CD4-positive, alpha-beta T cell (primary cell): ENCODE data around the gene SENP8. TPM values are rescaled to one million over a fixed set of nuclear protein-coding genes. Genes with fewer than 3 reads are reported as not detected.

ENCODE experiments used
- ATAC-seq: fragments of 200-7000 bp; cut with Tn5 transposase; one replicate; pipeline ENCODE4 v1.10.0; 2022; ENCODE audit warnings: mild to moderate bottlenecking; ENCODE audit not compliant: poor library complexity
- CTCF ChIA-PET: fragments of 350-600 bp; sonication (Branson Sonifier 250); formaldehyde crosslinking; loops from one replicate; lab custom pipeline; 2021; ENCODE audit warnings: antibody characterized with exemption, inconsistent platforms; lab: Charles Lee
- POLR2A ChIA-PET: fragments of 350-600 bp; sonication (Branson Sonifier 250); formaldehyde crosslinking; loops from one replicate; lab custom pipeline; 2021; ENCODE audit warnings: antibody characterized with exemption, inconsistent platforms; lab: Charles Lee
- DNase-seq, 14 experiments: peaks; one replicate each; pipeline ENCODE4 v3.0.0-alpha.2; 2013 to 2020; ENCODE audit warnings: mixed read lengths in 2 of 14
- H3K27ac ChIP-seq, 2 donors: one replicate each; pipeline versions ENCODE4 v1.5.1 to v1.7.0; 2013; ENCODE audit warnings: low read length in 2 of 2, low read depth in 1 of 2, mild to moderate bottlenecking in 1 of 2
- H3K27me3 ChIP-seq, 2 experiments: 1 replicate in 1 of 2; 2 replicates in 1 of 2; pipeline versions ENCODE4 v1.6.1 to v1.7.0; 2013; ENCODE audit warnings: low read length in 2 of 2, control low read depth in 1 of 2, mild to moderate bottlenecking in 1 of 2, moderate library complexity in 1 of 2; ENCODE audit not compliant: insufficient read depth in 2 of 2, control insufficient read depth in 1 of 2
- H3K36me3 ChIP-seq: one replicate; pipeline ENCODE4 v1.6.1; 2013; ENCODE audit warnings: low read length, control low read depth; ENCODE audit not compliant: insufficient read depth
- H3K4me1 ChIP-seq: one replicate; pipeline ENCODE4 v1.6.1; 2013; ENCODE audit warnings: low read length, control low read depth; ENCODE audit not compliant: insufficient read depth
- H3K4me3 ChIP-seq: one replicate; pipeline ENCODE4 v1.5.1; 2013; ENCODE audit warnings: mild to moderate bottlenecking, low read length, moderate library complexity
- H3K9me3 ChIP-seq, 2 experiments: 1 replicate in 1 of 2; 2 replicates in 1 of 2; pipeline versions ENCODE4 v1.6.1 to v1.7.0; 2013; ENCODE audit warnings: low read length in 2 of 2, mild to moderate bottlenecking in 2 of 2, control low read depth in 1 of 2, moderate library complexity in 1 of 2; ENCODE audit not compliant: control insufficient read depth in 1 of 2, insufficient read depth in 1 of 2
- H3K27ac Mint-ChIP-seq: one replicate; pipeline ENCODE4 v1.8.0; 2020; ENCODE audit warnings: mixed read lengths
- H3K27me3 Mint-ChIP-seq: one replicate; pipeline ENCODE4 v1.8.0; 2021; ENCODE audit warnings: mixed read lengths
- H3K36me3 Mint-ChIP-seq: one replicate; pipeline ENCODE4 v1.8.0; 2021; ENCODE audit warnings: low read depth, mixed read lengths
- H3K4me1 Mint-ChIP-seq: one replicate; pipeline ENCODE4 v1.8.0; 2021; ENCODE audit warnings: low read depth, mixed read lengths
- H3K4me3 Mint-ChIP-seq: one replicate; pipeline ENCODE4 v1.8.0; 2020; ENCODE audit warnings: mild to moderate bottlenecking, mixed read lengths
- H3K9me3 Mint-ChIP-seq: one replicate; pipeline ENCODE4 v1.8.0; 2020; ENCODE audit warnings: mixed read lengths
- intact Hi-C, 2 experiments: fragments of 100-400 bp; cut with DNase I in 1 of 2; cut with micrococcal nuclease in 1 of 2; formaldehyde crosslinking; loops; one replicate each; pipeline versions ENCODE4 v1.15.1 to v1.9.0; 2023 to 2025; cut with DNase I, micrococcal nuclease
- total RNA-seq, 174 experiments: library from RNA in 2 of 174; stranded (reverse) in 2 of 174; gene quantifications; one replicate each; pipeline ENCODE4 v1.2.3 and lab custom pipeline; 2021 to 2026
- TF ChIP-seq, protein P1 (sequence below): fragments of 200-600 bp; IDR thresholded peaks from one replicate; pipeline ENCODE4 v1.8.0; 2022; ENCODE audit warnings: antibody characterized with exemption, mild to moderate bottlenecking

The SENP8 gene
- total RNA-seq, 2 experiments from 2014 or later, result 0.14 TPM; not detected in 1

DNA sequence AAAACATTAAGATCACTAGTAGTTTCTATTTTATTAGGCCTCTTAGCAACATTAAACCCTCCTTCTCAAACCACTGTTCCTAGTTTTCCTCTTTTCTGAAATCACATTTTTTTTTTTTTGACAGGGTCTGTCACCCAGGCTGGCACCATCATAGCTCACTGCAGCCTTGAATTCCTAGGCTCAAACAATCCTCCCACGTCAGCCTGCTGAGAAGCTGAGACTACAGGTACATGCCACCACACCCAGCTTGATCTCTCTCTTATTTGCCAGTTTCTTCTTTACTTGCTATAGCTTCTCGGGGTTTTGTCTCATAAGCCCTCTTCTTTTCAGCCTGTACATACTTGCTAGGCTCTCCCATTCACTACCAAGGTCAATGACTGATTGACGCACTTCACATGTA, 28.0 kb downstream of the SENP8 start:
- Mint-ChIP-seq H3K27me3 (no peaks in the 10 kb centered on the region), H3K4me1 (no peaks in the 10 kb centered on the region), H3K27ac (no peak overlapping the region), H3K4me3 (no peak overlapping the region), H3K9me3 (no peaks in the 10 kb centered on the region), H3K36me3 (no peaks in the 10 kb centered on the region)
- ChIA-PET CTCF (no interaction called here), POLR2A (no interaction called here)
- H3K9me3 ChIP-seq, result no peaks in the 10 kb centered on the region
- ATAC-seq (no peak), DNase-seq (no peak)
- TF ChIP-seq, protein P1, sequence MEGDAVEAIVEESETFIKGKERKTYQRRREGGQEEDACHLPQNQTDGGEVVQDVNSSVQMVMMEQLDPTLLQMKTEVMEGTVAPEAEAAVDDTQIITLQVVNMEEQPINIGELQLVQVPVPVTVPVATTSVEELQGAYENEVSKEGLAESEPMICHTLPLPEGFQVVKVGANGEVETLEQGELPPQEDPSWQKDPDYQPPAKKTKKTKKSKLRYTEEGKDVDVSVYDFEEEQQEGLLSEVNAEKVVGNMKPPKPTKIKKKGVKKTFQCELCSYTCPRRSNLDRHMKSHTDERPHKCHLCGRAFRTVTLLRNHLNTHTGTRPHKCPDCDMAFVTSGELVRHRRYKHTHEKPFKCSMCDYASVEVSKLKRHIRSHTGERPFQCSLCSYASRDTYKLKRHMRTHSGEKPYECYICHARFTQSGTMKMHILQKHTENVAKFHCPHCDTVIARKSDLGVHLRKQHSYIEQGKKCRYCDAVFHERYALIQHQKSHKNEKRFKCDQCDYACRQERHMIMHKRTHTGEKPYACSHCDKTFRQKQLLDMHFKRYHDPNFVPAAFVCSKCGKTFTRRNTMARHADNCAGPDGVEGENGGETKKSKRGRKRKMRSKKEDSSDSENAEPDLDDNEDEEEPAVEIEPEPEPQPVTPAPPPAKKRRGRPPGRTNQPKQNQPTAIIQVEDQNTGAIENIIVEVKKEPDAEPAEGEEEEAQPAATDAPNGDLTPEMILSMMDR, result no peak
- intact Hi-C loops, result no loop called here
- no peaks in the 10 kb centered on the region for H3K36me3 ChIP-seq
- H3K4me1 ChIP-seq, result no peaks in the 10 kb centered on the region
- no peak overlapping the region for H3K4me3 ChIP-seq
- H3K27ac ChIP-seq, result no peak overlapping the region
- H3K27me3 ChIP-seq, result no peaks in the 10 kb centered on the region

DNA sequence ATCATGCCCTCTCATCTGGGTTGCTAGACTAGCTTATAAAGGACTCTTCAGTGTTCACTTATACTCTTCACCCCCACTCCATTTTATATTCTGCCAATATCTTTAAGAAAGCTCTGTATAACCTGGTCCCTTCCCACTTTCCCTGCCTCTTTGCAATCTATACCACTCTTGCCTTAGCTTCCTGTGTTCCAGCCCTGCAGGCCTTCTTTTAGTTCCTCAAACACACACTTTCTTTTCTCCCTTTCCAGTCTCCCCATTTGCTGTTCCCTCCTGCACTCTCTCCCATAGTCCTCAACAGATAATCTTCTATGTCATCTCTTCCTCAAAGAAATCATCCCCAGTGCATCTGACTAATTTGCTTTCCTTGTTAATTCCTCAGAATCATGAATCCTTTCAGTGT, 28.7 kb downstream of the SENP8 start:
- no peaks in the 10 kb centered on the region for H3K4me1 Mint-ChIP-seq
- no peaks in the 10 kb centered on the region for H3K27me3 Mint-ChIP-seq
- H3K4me3 ChIP-seq, result no peak overlapping the region
- ATAC-seq (no peak), DNase-seq (no peak)
- H3K27ac Mint-ChIP-seq, result no peak overlapping the region
- TF ChIP-seq, protein P1, result no peak
- no peaks in the 10 kb centered on the region for H3K27me3 ChIP-seq
- H3K9me3 ChIP-seq, result no peaks in the 10 kb centered on the region
- H3K36me3 Mint-ChIP-seq, result no peaks in the 10 kb centered on the region
- H3K36me3 ChIP-seq, result no peaks in the 10 kb centered on the region
- no peak overlapping the region for H3K27ac ChIP-seq
- ChIA-PET CTCF (no interaction called here), POLR2A (no interaction called here)
- no peaks in the 10 kb centered on the region for H3K9me3 Mint-ChIP-seq
- no peaks in the 10 kb centered on the region for H3K4me1 ChIP-seq
- H3K4me3 Mint-ChIP-seq, result no peak overlapping the region
- intact Hi-C loops, result no loop called here

DNA sequence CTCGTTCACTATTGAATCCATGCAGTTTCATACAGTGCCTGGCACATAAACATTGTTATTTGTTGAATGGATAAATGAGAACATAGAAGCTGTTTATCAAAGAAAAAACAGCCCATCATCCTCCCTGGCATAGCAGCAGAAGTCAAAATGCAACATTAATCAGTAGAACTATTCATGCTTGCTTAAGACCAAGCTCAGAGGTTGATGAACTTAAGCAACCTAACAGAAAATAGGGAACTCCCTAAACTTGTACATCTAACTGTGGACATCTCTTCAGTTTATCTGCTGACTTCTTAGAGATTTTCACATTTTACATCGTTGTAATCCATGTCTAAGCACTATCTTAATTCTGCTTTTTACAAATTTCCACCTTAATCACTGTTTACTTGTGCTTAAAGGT, 29.2 kb downstream of the SENP8 start:
- DNase-seq, result no peak
- Histone ChIP-seq H3K4me1 (no peaks in the 10 kb centered on the region), H3K4me3 (no peak overlapping the region), H3K27me3 (no peaks in the 10 kb centered on the region), H3K27ac (no peak overlapping the region), H3K9me3 (no peaks in the 10 kb centered on the region), H3K36me3 (no peaks in the 10 kb centered on the region)
- Mint-ChIP-seq H3K9me3 (no peaks in the 10 kb centered on the region), H3K27ac (no peak overlapping the region), H3K27me3 (no peaks in the 10 kb centered on the region), H3K4me3 (no peak overlapping the region), H3K4me1 (no peaks in the 10 kb centered on the region), H3K36me3 (no peaks in the 10 kb centered on the region)
- ChIA-PET CTCF (no interaction called here), POLR2A (no interaction called here)
- intact Hi-C loops, result no loop called here
- no peak for ATAC-seq
- TF ChIP-seq, protein P1, result no peak
